ENCODE data around the gene LCAT. TPM values are rescaled to one million over a fixed set of nuclear protein-coding genes. Genes with fewer than 3 reads are reported as not detected.
A peak's percentile ranks its signal among the peaks of the same experiment; 100 is the strongest.

LCAT gene
- total and polyA plus RNA-seq, 9 of the 15 experiments (the other 6 are each of a cell fraction or from before 2014, with no cell fraction given), result 0.46 to 21.0 (median 5.0) TPM

- TF ChIP-seq MBD1 (CRISPR knock-in tag; IDR thresholded peaks at IDR 0.05) (no peak), ETS2 (tag; IDR thresholded peaks at IDR 0.05; ENCODE audit: borderline replicate concordance, poor library complexity, severe bottlenecking) (no peak), ZNF124 (CRISPR knock-in tag; IDR thresholded peaks at IDR 0.05) (no peak), CHD2 (IDR thresholded peaks at IDR 0.05; ENCODE audit: low read depth, low read length) (no peak), NR0B1 (IDR thresholded peaks at IDR 0.05; ENCODE audit: partially characterized antibody) (no peak), POU5F1 (IDR thresholded peaks at IDR 0.05; ENCODE audit: borderline replicate concordance, low read depth, low read length, partially characterized antibody) (no peak), NFYB (IDR thresholded peaks at IDR 0.05; ENCODE audit: extremely low read depth, insufficient read length) (no peak), PRMT5 (CRISPR knock-in tag; IDR thresholded peaks at IDR 0.05) (0 out of 2 replicates have a peak, but pooled peaks have one; percentile 15), ZNF232 (CRISPR knock-in tag; IDR thresholded peaks at IDR 0.05) (no peak), TSC22D4 (tag; IDR thresholded peaks at IDR 0.05) (no peak), ATF1 (CRISPR knock-in tag; IDR thresholded peaks at IDR 0.05) (no peak), ATF1 (tag; IDR thresholded peaks at IDR 0.05) (0 out of 2 replicates have a peak, but pooled peaks have one; percentile 3), EHMT2 (IDR thresholded peaks at IDR 0.05) (no peak), RBM39 (optimal IDR thresholded peaks at IDR 0.05; ENCODE audit: low read depth, low read length) (no peak), ZBTB9 (CRISPR knock-in tag; IDR thresholded peaks at IDR 0.05) (peak; percentile 52; the same call in 1 of the 2 replicates), ARID2 (IDR thresholded peaks at IDR 0.05) (no peak), ATF7 (IDR thresholded peaks at IDR 0.05) (no peak), NR2C2 (CRISPR knock-in tag; IDR thresholded peaks at IDR 0.05) (0 out of 2 replicates have a peak, but pooled peaks have one; percentile 48), NR2C2 (tag; IDR thresholded peaks at IDR 0.05) (no peak; the same call in 1 of the 2 replicates), RBM17 (IDR thresholded peaks at IDR 0.05; ENCODE audit: borderline replicate concordance, low read depth, low read length) (no peak), MIER1 (IDR thresholded peaks at IDR 0.05; ENCODE audit: low read depth) (no peak), ZBTB26 (CRISPR knock-in tag; IDR thresholded peaks at IDR 0.05) (no peak; the same call in 1 of the 2 replicates)
Measured at GRCh38 chr16:67936124-67936879, 7.6 kb downstream of the LCAT start, which contains the start of gene PSMB10 (continued).
